Right lobe of liver (tissue), 4 donors: ENCODE measurements around the gene SDC4.

ENCODE experiments used
- CTCF ChIP-seq, 4 donors: fragments of 200-600 bp in 3 of 4; fragments of 450-650 bp in 1 of 4; IDR thresholded peaks; one replicate each; pipeline versions ENCODE4 v1.5.1 to v1.8.0; 2016 to 2022; ENCODE audit warnings: antibody characterized with exemption in 4 of 4, mild to moderate bottlenecking in 2 of 4
- POLR2A ChIP-seq: fragments of 450-650 bp; IDR thresholded peaks from one replicate; pipeline ENCODE4 v1.6.1; 2017; ENCODE audit warnings: antibody characterized with exemption, mild to moderate bottlenecking
- donor health status: DM: no; HTN: no; CAD: no.
- donor health status: DM: no; HTN: no; CAD: no.
- donor health status: DM: no; HTN: yes; CAD: no.

- no peak for TF ChIP-seq CTCF (IDR thresholded peaks at IDR 0.05)
- no peak for TF ChIP-seq POLR2A
These were observed 4.6 kb downstream of the SDC4 start for GRCh38 chr20:45343532-45344167.
